Ectodermal cell (in vitro differentiated cells): Measurements from ENCODE around the gene KCNIP3.
"Not testable (repeated sequence)": the region's sequence is repeated elsewhere in the genome, so short reads cannot be mapped to it uniquely, and the experiment has no call there.

ENCODE experiments used
- H3K27ac ChIP-seq: 2 replicates; pipeline ENCODE4 v1.7.0; 2013; ENCODE audit warnings: mild to moderate bottlenecking, low read depth, low read length; ENCODE audit not compliant: insufficient read depth, poor library complexity, severe bottlenecking
- H3K27me3 ChIP-seq: 2 replicates; pipeline ENCODE4 v1.7.0; 2013; ENCODE audit warnings: mild to moderate bottlenecking, low read length; ENCODE audit not compliant: insufficient read depth, control insufficient read depth, poor library complexity, severe bottlenecking
- H3K36me3 ChIP-seq: one replicate; pipeline ENCODE4 v1.7.0; 2013; ENCODE audit warnings: low read length; ENCODE audit not compliant: control insufficient read depth, insufficient read depth
- H3K4me1 ChIP-seq: one replicate; pipeline ENCODE4 v1.7.0; 2013; ENCODE audit warnings: low read length; ENCODE audit not compliant: control insufficient read depth, insufficient read depth
- H3K4me3 ChIP-seq: 2 replicates; pipeline ENCODE4 v1.7.0; 2013; ENCODE audit warnings: low read depth, low read length, control low read depth; ENCODE audit not compliant: insufficient read depth
- H3K9me3 ChIP-seq: 2 replicates; pipeline ENCODE4 v1.7.0; 2013; ENCODE audit warnings: mild to moderate bottlenecking, low read length, moderate library complexity; ENCODE audit not compliant: control insufficient read depth
- WGBS, 2 experiments: methylation state at CpG; one replicate each; pipeline ENCODE4 v1.1.7; 2013; ENCODE audit warnings: missing lambda C conversion rate in 2 of 2; 5-methylcytosine and 5-hydroxymethylcytosine counted together

The KCNIP3 gene

GRCh38 chr2:95433973-95434372, 136.8 kb downstream of the KCNIP3 start:
- not testable (repeated sequence) for H3K27me3 ChIP-seq, H3K4me1 ChIP-seq, H3K36me3 ChIP-seq, H3K27ac ChIP-seq, H3K9me3 ChIP-seq, H3K4me3 ChIP-seq
- WGBS, 2 experiments, result 100% methylated on average over 1 to 2 of the region's 2 CpGs

- not testable (repeated sequence) for H3K4me3 ChIP-seq, H3K27ac ChIP-seq
- WGBS, 2 experiments, result 92 to 93% methylated on average over 1 of the region's 3 CpGs
These were observed 137.4 kb downstream of the KCNIP3 start for GRCh38 chr2:95434507-95435076.

GRCh38 chr2:95435162-95435871, 138.2 kb downstream of the KCNIP3 start:
- H3K4me3 ChIP-seq, H3K9me3 ChIP-seq, H3K27me3 ChIP-seq, H3K27ac ChIP-seq, H3K36me3 ChIP-seq, H3K4me1 ChIP-seq: not testable (repeated sequence)
- no CpG with 5 or more reads among the region's 30 CpGs for WGBS, 2 experiments

More at GRCh38 chr2:95434507-95435076, 137.4 kb downstream of the KCNIP3 start:
- H3K9me3 ChIP-seq, H3K4me1 ChIP-seq, H3K36me3 ChIP-seq, H3K27me3 ChIP-seq: not testable (repeated sequence)
